Lower leg skin (tissue), 4 donors: Measurements from ENCODE around the gene CFAP65. TPM values are rescaled to one million over a fixed set of nuclear protein-coding genes. Genes with fewer than 3 reads are reported as not detected.

Experiments used
- DNase-seq, 2 donors: peaks; one replicate each; pipeline ENCODE4 v3.0.0-alpha.2; 2019; ENCODE audit warnings: low spot score in 2 of 2
- H3K4me3 ChIP-seq: fragments of 200-600 bp; sonication (generic); 2 replicates; pipeline ENCODE4 v1.5.1; 2017; ENCODE audit warnings: mild to moderate bottlenecking, low read depth; ENCODE audit not compliant: poor library complexity, severe bottlenecking
- CTCF ChIP-seq, 3 donors: fragments of 450-650 bp; IDR thresholded peaks; one replicate each; pipeline ENCODE4 v1.5.1; 2016; ENCODE audit warnings: antibody characterized with exemption in 3 of 3, mild to moderate bottlenecking in 3 of 3, moderate library complexity in 2 of 3
- POLR2A ChIP-seq, 2 donors: fragments of 450-650 bp; IDR thresholded peaks; one replicate each; pipeline ENCODE4 v1.6.1; 2016 to 2017; ENCODE audit warnings: antibody characterized with exemption in 2 of 2, mild to moderate bottlenecking in 1 of 2, moderate library complexity in 1 of 2
- WGBS, 2 donors: methylation state at CpG; one replicate each; pipeline ENCODE4 v1.1.5; 2018; 5-methylcytosine and 5-hydroxymethylcytosine counted together
- intact Hi-C: fragments of 100-400 bp; cut with DNase I; formaldehyde crosslinking; loops from one replicate; pipeline ENCODE4 v1.15.0; 2023; ENCODE audit warnings: low total_unique reads
- microRNA counts, 2 donors: library from miRNA; unstranded; fragments of <30 nt; microRNA quantifications; one replicate each; lab custom pipeline; 2016
- microRNA-seq, 2 donors: library from miRNA; unstranded; fragments of <30 nt; microRNA quantifications; one replicate each; pipeline ENCODE4, GENCODE V29; 2016; ENCODE audit warnings: borderline replicate concordance in 2 of 2, borderline number of aligned reads in 1 of 2
- total RNA-seq, 4 donors: library from RNA; depleted of rRNA; stranded (reverse); fragments of >200 nt; gene quantifications; one replicate each; pipeline ENCODE4 v1.1.0, GENCODE V29; 2016

The CFAP65 gene
- total RNA-seq, 4 donors from 2014 or later = not detected

GRCh38 chr2:218958276-218958675, 83.0 kb downstream of the CFAP65 start:
- TF ChIP-seq CTCF (IDR thresholded peaks at IDR 0.05) (no peak), POLR2A (IDR thresholded peaks at IDR 0.05) (no peak)
- 87 to 92% methylated on average over 1 of the region's 1 CpG for WGBS, 2 donors
- intact Hi-C loops = no loop called here
- DNase-seq = peak in 1 of 2 donors; percentile 65
- H3K4me3 ChIP-seq = no peak overlapping the region

GRCh38 chr2:218957671-218958070, 83.6 kb downstream of the CFAP65 start:
- peak in 1 of 2 donors; percentile 37 for DNase-seq
- H3K4me3 ChIP-seq = no peak overlapping the region
- intact Hi-C loops = no loop called here
- TF ChIP-seq POLR2A (IDR thresholded peaks at IDR 0.05) = no peak
- no peak for TF ChIP-seq CTCF (IDR thresholded peaks at IDR 0.05)
- 74 to 83% methylated on average over 4 of the region's 4 CpGs for WGBS, 2 donors

- DNase-seq = peak in 1 of 2 donors; percentile 9
- intact Hi-C loops = no loop called here
- no peak overlapping the region for H3K4me3 ChIP-seq
- TF ChIP-seq POLR2A (IDR thresholded peaks at IDR 0.05) (no peak), CTCF (IDR thresholded peaks at IDR 0.05) (no peak)
- 62 to 63% methylated on average over 1 of the region's 1 CpG for WGBS, 2 donors
These were observed 85.3 kb downstream of the CFAP65 start for GRCh38 chr2:218956039-218956438.

- intact Hi-C loops = no loop called here
- TF ChIP-seq CTCF (IDR thresholded peaks at IDR 0.05) (no peak), POLR2A (IDR thresholded peaks at IDR 0.05) (no peak)
- DNase-seq = peak in 1 of 2 donors; percentile 77
- WGBS, 2 donors = 64 to 79% methylated on average over 8 of the region's 8 CpGs
- H3K4me3 ChIP-seq = no peak overlapping the region
These were observed 86.6 kb downstream of the CFAP65 start for GRCh38 chr2:218954541-218955300.

- intact Hi-C loops = no loop called here
- DNase-seq = peak in 1 of 2 donors; percentile 79
- no peak for TF ChIP-seq CTCF (IDR thresholded peaks at IDR 0.05)
- TF ChIP-seq POLR2A (IDR thresholded peaks at IDR 0.05) = no peak
- WGBS, 2 donors = 63 to 69% methylated on average over 15 to 18 of the region's 18 CpGs
- no peak overlapping the region for H3K4me3 ChIP-seq
These were observed 87.9 kb downstream of the CFAP65 start for GRCh38 chr2:218953366-218953954.

MicroRNAs encoded within 50 kb of the gene (microRNA counts, 767-probe panel; counts per million panel counts)
- microRNA hsa-miR-3131 (lab: Ali Mortazavi, UCI) (0 to 358 counts per million in 2 donors), microRNA hsa-miR-375 (lab: Ali Mortazavi, UCI) (0 to 358 counts per million in 2 donors)

Small RNA genes lying within 50 kb of the gene (microRNA-seq; reads per million reads assigned to microRNA genes)
- 0 reads per million in 2 donors for gene MIR3131
- 336 to 648 reads per million in 2 donors for gene MIR375

Other genes starting within 250 kb of the CFAP65 start
- gene PRKAG3, start 209.7 kb downstream of the CFAP65 start, total RNA-seq = under 1 TPM in 1 of 4 donors, not detected in 3; 0.32 TPM
- gene WNT6, start 181.7 kb downstream of the CFAP65 start, total RNA-seq = 1 to 10 TPM; 1.3 to 5.5 (median 3.7) TPM
- 10 to 100 TPM; 10.0 to 16.5 (median 15.2) TPM for gene WNT10A, start 160.7 kb downstream of the CFAP65 start, total RNA-seq
- not detected for gene CDK5R2, start 81.8 kb downstream of the CFAP65 start, total RNA-seq
- gene FEV, start 56.3 kb downstream of the CFAP65 start, total RNA-seq = not detected
- gene CRYBA2, start 48.1 kb downstream of the CFAP65 start, total RNA-seq = not detected
- gene IHH, start 19.4 kb upstream of the CFAP65 start, total RNA-seq = under 1 TPM in 1 of 4 donors, not detected in 3; 0.30 TPM
- gene NHEJ1, start 119.3 kb upstream of the CFAP65 start, total RNA-seq = 10 to 100 TPM; 13.2 to 20.9 (median 18.4) TPM
- gene SLC23A3, start 128.5 kb upstream of the CFAP65 start, total RNA-seq = 1 to 10 TPM in 2 of 4 donors, under 1 TPM in 2; 0.10 to 4.4 (median 1.0) TPM
- 10 to 100 TPM; 48.0 to 76.7 (median 66.9) TPM for gene CNPPD1, start 135.4 kb upstream of the CFAP65 start, total RNA-seq
- gene RETREG2, start 136.8 kb upstream of the CFAP65 start, total RNA-seq = 100 to 1,000 TPM in 2 of 4 donors, 10 to 100 TPM in 2; 88.7 to 110 (median 98.3) TPM
- 10 to 100 TPM; 63.0 to 76.4 (median 63.3) TPM for gene ZFAND2B, start 165.3 kb upstream of the CFAP65 start, total RNA-seq
- 10 to 100 TPM; 16.9 to 33.1 (median 18.6) TPM for gene ABCB6, start 177.4 kb upstream of the CFAP65 start, total RNA-seq
- 10 to 100 TPM; 57.6 to 92.8 (median 61.9) TPM for gene ATG9A, start 188.1 kb upstream of the CFAP65 start, total RNA-seq
- gene ANKZF1, start 188.3 kb upstream of the CFAP65 start, total RNA-seq = 10 to 100 TPM; 45.9 to 97.6 (median 52.5) TPM
- gene GLB1L, start 203.9 kb upstream of the CFAP65 start, total RNA-seq = 1 to 10 TPM; 1.6 to 7.7 (median 3.9) TPM
- gene STK16, start 204.0 kb upstream of the CFAP65 start, total RNA-seq = 10 to 100 TPM; 12.9 to 26.4 (median 13.8) TPM
- not detected for gene TUBA4B, start 211.7 kb upstream of the CFAP65 start, total RNA-seq
- 100 to 1,000 TPM; 181 to 522 (median 240) TPM for gene TUBA4A, start 212.4 kb upstream of the CFAP65 start, total RNA-seq
- 100 to 1,000 TPM; 125 to 152 (median 140) TPM for gene DNAJB2, start 237.8 kb upstream of the CFAP65 start, total RNA-seq